OCI-LY7 (cell line): Measurements from ENCODE around the gene SCFD2.

ENCODE experiments used
- EZH2phosphoT487 ChIP-seq: fragments of 200-600 bp; sonication (generic); IDR thresholded peaks from 2 replicates; pipeline ENCODE4 v1.6.1; 2018; ENCODE audit warnings: low read depth, borderline replicate concordance, mild to moderate bottlenecking, mixed run types, antibody characterized with exemption, low read length, moderate library complexity, mixed read lengths
- TF ChIP-seq, protein P1 (sequence below): fragments of 200-600 bp; sonication (generic); conservative IDR thresholded peaks from 2 replicates; pipeline ENCODE4 v1.5.1; 2014; ENCODE audit warnings: mild to moderate bottlenecking, antibody characterized with exemption, low read length, moderate library complexity, mixed read lengths

DNA sequence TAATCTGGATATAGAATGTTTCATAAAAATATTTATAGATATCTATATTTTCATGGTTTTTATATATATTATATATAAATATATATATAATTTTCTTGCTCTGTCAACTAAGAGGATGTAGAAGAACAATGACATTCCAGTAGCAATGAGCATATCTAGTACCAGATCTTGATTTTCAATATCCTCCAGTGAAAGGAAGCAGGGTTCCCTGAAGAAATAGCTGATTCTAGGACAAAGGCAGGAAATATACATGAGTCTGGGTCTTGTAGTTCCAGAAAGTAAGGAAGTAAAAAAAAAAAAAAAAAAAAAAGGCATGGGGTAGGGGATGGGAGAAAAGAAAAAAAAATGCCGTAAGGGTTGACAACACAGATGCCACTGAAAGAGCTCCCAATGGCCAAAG lies 262.4 kb downstream of the SCFD2 start:
- TF ChIP-seq, protein P1, sequence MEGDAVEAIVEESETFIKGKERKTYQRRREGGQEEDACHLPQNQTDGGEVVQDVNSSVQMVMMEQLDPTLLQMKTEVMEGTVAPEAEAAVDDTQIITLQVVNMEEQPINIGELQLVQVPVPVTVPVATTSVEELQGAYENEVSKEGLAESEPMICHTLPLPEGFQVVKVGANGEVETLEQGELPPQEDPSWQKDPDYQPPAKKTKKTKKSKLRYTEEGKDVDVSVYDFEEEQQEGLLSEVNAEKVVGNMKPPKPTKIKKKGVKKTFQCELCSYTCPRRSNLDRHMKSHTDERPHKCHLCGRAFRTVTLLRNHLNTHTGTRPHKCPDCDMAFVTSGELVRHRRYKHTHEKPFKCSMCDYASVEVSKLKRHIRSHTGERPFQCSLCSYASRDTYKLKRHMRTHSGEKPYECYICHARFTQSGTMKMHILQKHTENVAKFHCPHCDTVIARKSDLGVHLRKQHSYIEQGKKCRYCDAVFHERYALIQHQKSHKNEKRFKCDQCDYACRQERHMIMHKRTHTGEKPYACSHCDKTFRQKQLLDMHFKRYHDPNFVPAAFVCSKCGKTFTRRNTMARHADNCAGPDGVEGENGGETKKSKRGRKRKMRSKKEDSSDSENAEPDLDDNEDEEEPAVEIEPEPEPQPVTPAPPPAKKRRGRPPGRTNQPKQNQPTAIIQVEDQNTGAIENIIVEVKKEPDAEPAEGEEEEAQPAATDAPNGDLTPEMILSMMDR, result no peak
- no peak for TF ChIP-seq EZH2phosphoT487
